K562 (cell line): Measurements from ENCODE around the gene AP3S2. TPM values are rescaled to one million over a fixed set of nuclear protein-coding genes. Genes with fewer than 3 reads are reported as not detected.

Source experiments
- BCOR ChIP-seq: fragments of 450-650 bp; IDR thresholded peaks from 2 replicates; pipeline ENCODE4 v1.6.1; 2016
- CEBPG ChIP-seq, 3 experiments: fragments of 200-800 bp in 1 of 3; sonication (Bioruptor generic) in 1 of 3; sonication (generic) in 1 of 3; formaldehyde crosslinking in 1 of 3; IDR thresholded peaks in 2 of 3; conservative IDR thresholded peaks in 1 of 3; 2 replicates each; pipeline versions ENCODE4 v1.6.1 to v1.8.0; 2016 to 2022; ENCODE audit warnings: missing compliant biosample characterization in 2 of 3, missing genetic modification characterization in 2 of 3, mild to moderate bottlenecking in 1 of 3, missing genetic modification reagents in 1 of 3
- E2F6 ChIP-seq, 2 experiments: IDR thresholded peaks; 2 replicates each; pipeline ENCODE4 v1.6.1; 2011; ENCODE audit warnings: borderline replicate concordance in 1 of 2, control low read depth in 1 of 2, low read depth in 1 of 2, low read length in 1 of 2, mild to moderate bottlenecking in 1 of 2, mixed read lengths in 1 of 2, moderate library complexity in 1 of 2; ENCODE audit not compliant: insufficient read depth in 1 of 2, insufficient read length in 1 of 2, poor library complexity in 1 of 2, severe bottlenecking in 1 of 2; ENCODE audit errors: extremely low read depth in 1 of 2
- ESRRB ChIP-seq: fragments of 250-450 bp; sonication (Bioruptor Pico); IDR thresholded peaks from 2 replicates; pipeline ENCODE4 v1.5.0; 2020; ENCODE audit warnings: mild to moderate bottlenecking, moderate library complexity, borderline replicate concordance
- FOXP1 ChIP-seq: sonication (generic); formaldehyde crosslinking; IDR thresholded peaks from 2 replicates; pipeline ENCODE4 v1.8.0; 2022; ENCODE audit warnings: mild to moderate bottlenecking, missing genetic modification reagents
- GATAD2A ChIP-seq: fragments of 450-650 bp; IDR thresholded peaks from 2 replicates; pipeline ENCODE4 v1.6.1; 2017
- GTF2E2 ChIP-seq: fragments of 200-800 bp; sonication (Bioruptor generic); IDR thresholded peaks from 2 replicates; pipeline ENCODE4 v1.6.1; 2016; ENCODE audit warnings: missing genetic modification characterization, missing compliant biosample characterization
- KDM4B ChIP-seq, 2 experiments: fragments of 450-650 bp in 1 of 2; sonication (generic) in 1 of 2; IDR thresholded peaks; 2 replicates each; pipeline ENCODE4 v1.6.1; 2016 to 2017; ENCODE audit warnings: borderline replicate concordance in 2 of 2, antibody characterized with exemption in 1 of 2, low read depth in 1 of 2, mild to moderate bottlenecking in 1 of 2
- KDM5B ChIP-seq: fragments of 200-600 bp; sonication (generic); IDR thresholded peaks from 2 replicates; pipeline ENCODE4 v1.6.1; 2012; ENCODE audit warnings: low read depth, mild to moderate bottlenecking, moderate library complexity, low read length, control low read depth, inconsistent platforms; ENCODE audit not compliant: insufficient replicate concordance
- MAFG ChIP-seq: fragments of 450-650 bp; conservative IDR thresholded peaks from 2 replicates; pipeline ENCODE4 v1.6.1; 2016; ENCODE audit warnings: missing genetic modification characterization, missing compliant biosample characterization
- NCOA6 ChIP-seq: fragments of 450-650 bp; IDR thresholded peaks from 2 replicates; pipeline ENCODE4 v1.6.1; 2017; ENCODE audit warnings: mild to moderate bottlenecking
- NFIX ChIP-seq: fragments of 250-450 bp; sonication (Bioruptor Pico); IDR thresholded peaks from 2 replicates; pipeline ENCODE4 v1.4.0; 2020; ENCODE audit warnings: low read depth, mild to moderate bottlenecking, moderate library complexity
- SFPQ ChIP-seq: fragments of 200-400 bp; formaldehyde crosslinking; IDR thresholded peaks from 2 replicates; pipeline ENCODE4 v1.6.1; 2017; ENCODE audit warnings: mild to moderate bottlenecking, low read depth, low read length, moderate library complexity
- SMARCC2 ChIP-seq: fragments of 450-650 bp; IDR thresholded peaks from 2 replicates; pipeline ENCODE4 v1.6.1; 2017; ENCODE audit warnings: antibody characterized with exemption, moderate library complexity, mild to moderate bottlenecking, low read depth
- THAP12 ChIP-seq: fragments of 250-450 bp; sonication (Bioruptor Pico); IDR thresholded peaks from 2 replicates; pipeline ENCODE4 v1.9.0; 2021; ENCODE audit warnings: mild to moderate bottlenecking, inconsistent platforms
- ZNF263 ChIP-seq: sonication (generic); formaldehyde crosslinking; IDR thresholded peaks from 2 replicates; pipeline ENCODE4 v1.8.0; 2022; ENCODE audit warnings: mild to moderate bottlenecking, missing genetic modification reagents, borderline replicate concordance
- ZNF695 ChIP-seq: fragments of 450-650 bp; formaldehyde crosslinking; IDR thresholded peaks from 2 replicates; pipeline ENCODE4 v1.4.0; 2020; ENCODE audit warnings: mild to moderate bottlenecking, moderate library complexity
- ZNF780A ChIP-seq: fragments of 250-450 bp; sonication (Bioruptor Pico); IDR thresholded peaks from 2 replicates; pipeline ENCODE4 v1.5.0; 2021; ENCODE audit warnings: mild to moderate bottlenecking
- polyA plus RNA-seq, 8 experiments: library from polyadenylated mRNA; depleted of rRNA in 4 of 8; stranded (reverse) in 5 of 8; unstranded in 3 of 8; fragments of >200 nt; fragmentation: Nextera tagmentation in 2 of 8; fragmentation: Illumina TruSeq in 1 of 8; extraction: Ambion mirVana in 2 of 8; extraction: Trizol in 1 of 8; gene quantifications; 2 replicates each; pipeline versions ENCODE4 v1.2.1 to v1.2.3, GENCODE V29; 2011 to 2014; ENCODE audit warnings: inconsistent platforms in 1 of 8, missing spikeins in 1 of 8
- total RNA-seq, 7 experiments: library from RNA; depleted of rRNA in 6 of 7; stranded (reverse); fragments of >200 nt in 6 of 7; fragmentation: Illumina TruSeq in 2 of 7; extraction: Trizol in 2 of 7; gene quantifications; 2 replicates each; pipeline versions ENCODE4 v1.2.1 to v1.2.3, GENCODE V29; 2011 to 2021; ENCODE audit warnings: low replicate concordance in 1 of 7

AP3S2 gene
- total and polyA plus RNA-seq, 9 of the 15 experiments (the other 6 are each of a cell fraction or from before 2014, with no cell fraction given), result 16.4 to 54.1 (median 37.4) TPM

- TF ChIP-seq SFPQ, result no peak
- peak; percentile 68 for TF ChIP-seq THAP12 (CRISPR knock-in tag)
- peak; percentile 78 for TF ChIP-seq KDM5B
- peak; percentile 38; the same call in 1 of the 2 replicates for TF ChIP-seq MAFG (tag)
- peak; percentile 99 for TF ChIP-seq GTF2E2 (tag)
- TF ChIP-seq CEBPG (CRISPR knock-in tag; IDR thresholded peaks at IDR 0.05), result peak; percentile 37; the same call in 1 of the 2 replicates
- TF ChIP-seq CEBPG (tag; conservative IDR thresholded peaks at IDR 0.05 in 1 of 2, IDR thresholded peaks at IDR 0.05 in 1 of 2), result no peak
- TF ChIP-seq E2F6 (IDR thresholded peaks at IDR 0.05; ENCODE audit: borderline replicate concordance in 1 of 2, extremely low read depth in 1 of 2, insufficient read depth in 1 of 2, insufficient read length in 1 of 2, low read depth in 1 of 2, low read length in 1 of 2, poor library complexity in 1 of 2, severe bottlenecking in 1 of 2), result peak; percentile 87 to 88
- no peak for TF ChIP-seq ZNF695 (CRISPR knock-in tag)
- 0 out of 2 replicates have a peak, but pooled peaks have one; percentile 5 for TF ChIP-seq GATAD2A
- TF ChIP-seq NFIX (CRISPR knock-in tag), result no peak
- TF ChIP-seq FOXP1, result peak; percentile 97
- peak in 1 of 2 experiments; percentile 94; a peak in 2 of 4 replicates for TF ChIP-seq KDM4B (IDR thresholded peaks at IDR 0.05; ENCODE audit: borderline replicate concordance in 2 of 2, low read depth in 1 of 2)
- peak; percentile 68; the same call in 1 of the 2 replicates for TF ChIP-seq ZNF263 (CRISPR knock-in tag)
- no peak for TF ChIP-seq SMARCC2
- TF ChIP-seq BCOR, result peak; percentile 52; the same call in 1 of the 2 replicates
- TF ChIP-seq NCOA6, result peak; percentile 82
- no peak for TF ChIP-seq ESRRB (CRISPR knock-in tag)
- TF ChIP-seq ZNF780A, result no peak
Measured at GRCh38 chr15:89893696-89894447, at the start of gene AP3S2 (continued).
